DMS79 treated with DMSO at 0.1 percent for 48 hours (cell line): Measurements from ENCODE around the gene CAPN14.

Experiments used
- DNase-seq: peaks from one replicate; lab custom pipeline; 2025; lab: John Stamatoyannopoulos, UW

CAPN14 gene, protein sequence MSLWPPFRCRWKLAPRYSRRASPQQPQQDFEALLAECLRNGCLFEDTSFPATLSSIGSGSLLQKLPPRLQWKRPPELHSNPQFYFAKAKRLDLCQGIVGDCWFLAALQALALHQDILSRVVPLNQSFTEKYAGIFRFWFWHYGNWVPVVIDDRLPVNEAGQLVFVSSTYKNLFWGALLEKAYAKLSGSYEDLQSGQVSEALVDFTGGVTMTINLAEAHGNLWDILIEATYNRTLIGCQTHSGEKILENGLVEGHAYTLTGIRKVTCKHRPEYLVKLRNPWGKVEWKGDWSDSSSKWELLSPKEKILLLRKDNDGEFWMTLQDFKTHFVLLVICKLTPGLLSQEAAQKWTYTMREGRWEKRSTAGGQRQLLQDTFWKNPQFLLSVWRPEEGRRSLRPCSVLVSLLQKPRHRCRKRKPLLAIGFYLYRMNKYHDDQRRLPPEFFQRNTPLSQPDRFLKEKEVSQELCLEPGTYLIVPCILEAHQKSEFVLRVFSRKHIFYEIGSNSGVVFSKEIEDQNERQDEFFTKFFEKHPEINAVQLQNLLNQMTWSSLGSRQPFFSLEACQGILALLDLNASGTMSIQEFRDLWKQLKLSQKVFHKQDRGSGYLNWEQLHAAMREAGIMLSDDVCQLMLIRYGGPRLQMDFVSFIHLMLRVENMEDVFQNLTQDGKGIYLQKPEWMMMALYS

GRCh38 chr2:31217465-31218200 lies at the start of gene CAPN14:
TSS of gene CAPN14 (minus strand) at chr2:31217515. CDS start at chr2:31205447, 12,068 bp downstream.
- DNase-seq: no peak

GRCh38 chr2:31266804-31267203 lies 49.5 kb upstream of the CAPN14 start:
- no peak for DNase-seq

DNA sequence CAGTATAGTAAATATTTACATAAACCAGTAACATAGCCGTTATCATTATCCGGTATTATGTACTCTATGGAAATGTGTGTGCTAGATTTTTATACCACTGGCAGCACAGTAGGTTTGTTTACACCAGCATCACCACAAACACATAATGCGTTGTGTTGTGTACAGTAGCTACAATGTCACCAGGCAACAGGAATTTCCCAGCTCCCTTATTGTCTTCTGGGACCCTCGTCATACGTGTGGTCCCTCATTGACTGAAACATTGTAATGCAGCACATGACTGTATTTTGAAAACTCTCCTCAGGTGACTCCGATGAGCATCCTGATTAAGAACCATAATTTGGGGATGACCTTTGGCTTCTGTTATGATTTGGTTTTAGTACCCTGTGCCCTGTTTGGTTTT lies 47.9 kb upstream of the CAPN14 start:
- no peak for DNase-seq

DNA sequence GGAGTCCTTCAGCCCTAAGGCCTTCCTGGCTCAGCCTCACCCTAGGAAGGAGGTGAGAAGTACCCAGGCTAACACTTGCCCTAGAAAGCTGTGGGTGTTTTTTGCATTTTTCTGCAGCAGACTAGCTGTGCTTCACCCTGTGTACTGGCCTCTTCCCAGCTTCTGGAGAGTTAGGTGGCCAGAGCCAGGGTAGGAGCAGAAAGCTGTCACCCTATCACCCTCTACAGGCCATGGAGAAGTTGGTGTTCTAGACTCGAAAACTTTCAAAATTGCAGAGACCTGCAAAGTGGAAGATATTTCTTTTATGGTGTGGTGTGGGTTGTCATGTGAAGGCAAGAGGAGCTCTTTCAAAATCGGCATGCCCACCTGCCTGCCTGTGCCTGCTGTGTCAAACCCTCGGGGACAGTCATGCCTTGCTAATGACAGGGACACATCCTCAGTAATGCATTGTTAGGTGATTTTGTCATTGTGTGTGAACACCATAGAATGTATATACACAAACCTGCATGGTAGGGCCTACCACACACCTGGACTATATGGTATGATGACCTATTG lies 46.4 kb upstream of the CAPN14 start:
- no peak for DNase-seq

DNA sequence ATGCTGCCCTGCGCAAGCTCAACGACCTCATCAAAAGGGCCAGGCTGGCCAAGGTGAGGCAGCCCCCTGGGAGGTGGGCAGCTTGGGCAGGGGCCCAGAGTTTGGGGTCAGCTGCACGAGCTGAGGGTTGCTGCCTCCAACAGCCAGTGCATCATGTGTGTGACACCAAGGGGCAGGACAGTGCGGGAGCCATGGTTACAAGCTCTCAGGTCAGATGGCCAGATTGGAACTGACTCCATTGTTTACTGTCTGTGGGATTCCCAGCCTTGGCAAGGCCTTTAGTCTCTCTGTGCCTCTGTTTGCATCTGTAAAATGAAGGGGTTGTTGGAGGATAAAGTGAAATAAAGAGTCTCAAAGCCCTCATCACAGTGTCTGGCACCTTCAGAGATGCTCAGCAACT lies 43.6 kb upstream of the CAPN14 start:
- no peak for DNase-seq

DNA sequence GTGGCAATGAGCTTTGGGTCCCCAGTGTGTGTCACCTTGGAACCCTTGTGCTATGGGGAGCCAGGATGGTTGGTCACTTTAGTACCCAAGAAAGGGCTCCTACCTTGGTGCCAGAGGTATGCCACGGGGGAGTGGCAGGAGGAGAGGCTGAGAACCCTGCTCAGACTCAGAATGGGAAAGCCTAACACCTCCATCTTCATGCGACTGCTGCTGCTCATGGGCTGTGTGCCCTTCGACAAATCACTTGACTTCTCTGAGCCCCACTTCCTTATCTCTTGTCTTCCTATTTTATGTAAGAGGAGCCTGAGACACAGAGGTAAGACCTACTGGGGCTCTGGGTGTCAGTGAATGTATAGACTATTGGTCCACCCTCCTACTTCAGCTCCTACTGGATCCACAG lies 41.8 kb upstream of the CAPN14 start:
- DNase-seq: no peak

DNA sequence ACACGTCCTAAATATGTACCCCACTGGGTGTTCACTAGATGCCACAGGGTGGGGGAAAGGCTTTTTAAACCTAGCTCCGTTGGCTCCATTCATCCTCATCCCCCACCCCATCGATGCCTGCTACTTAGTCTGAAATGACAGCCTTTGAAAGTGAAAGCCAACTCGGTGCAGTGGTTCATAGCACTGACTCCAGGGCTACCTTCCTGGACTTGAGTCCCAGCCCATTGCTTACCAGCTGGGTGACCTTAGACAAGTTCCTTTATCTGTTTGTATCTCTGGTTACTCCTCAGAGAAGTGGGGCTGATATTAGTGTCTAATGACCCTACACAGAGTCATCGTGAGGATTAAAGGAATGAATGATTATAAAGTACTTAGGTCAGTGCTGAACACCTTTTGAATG lies 41.0 kb upstream of the CAPN14 start:
- DNase-seq: no peak

GRCh38 chr2:31256611-31257382 lies 39.5 kb upstream of the CAPN14 start:
- DNase-seq: no peak

DNA sequence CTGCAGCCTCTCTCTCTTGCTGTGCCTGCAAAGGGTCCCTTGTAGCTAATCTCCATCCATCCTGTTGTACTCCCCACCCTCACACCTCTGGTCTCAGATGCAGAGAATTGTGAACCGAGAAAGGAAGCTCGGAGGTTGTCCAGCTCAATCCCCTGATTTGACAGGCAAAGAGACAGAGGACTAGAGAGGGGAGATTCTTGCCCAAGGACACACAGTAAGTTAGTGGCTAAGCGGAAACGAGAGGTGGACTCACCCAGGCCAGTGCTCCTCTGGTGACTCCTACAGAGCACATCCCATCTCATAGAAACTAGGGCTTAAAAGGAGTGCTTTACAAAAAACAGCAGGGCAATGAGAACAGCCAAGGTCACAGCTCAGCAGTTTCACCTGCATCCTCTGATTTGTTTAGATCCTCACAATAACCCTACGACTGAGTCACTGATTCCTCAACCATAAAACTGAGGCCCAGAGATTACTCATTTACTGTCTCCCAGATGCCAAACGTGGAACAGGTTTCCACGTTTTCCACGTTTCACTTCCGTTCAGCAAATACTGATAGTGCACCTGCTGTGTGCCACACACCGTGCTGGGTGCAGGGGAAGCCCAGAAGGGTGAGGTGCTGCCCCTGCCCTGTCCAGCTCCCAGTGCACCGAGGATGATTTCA lies 38.7 kb upstream of the CAPN14 start:
- DNase-seq: no peak

DNA sequence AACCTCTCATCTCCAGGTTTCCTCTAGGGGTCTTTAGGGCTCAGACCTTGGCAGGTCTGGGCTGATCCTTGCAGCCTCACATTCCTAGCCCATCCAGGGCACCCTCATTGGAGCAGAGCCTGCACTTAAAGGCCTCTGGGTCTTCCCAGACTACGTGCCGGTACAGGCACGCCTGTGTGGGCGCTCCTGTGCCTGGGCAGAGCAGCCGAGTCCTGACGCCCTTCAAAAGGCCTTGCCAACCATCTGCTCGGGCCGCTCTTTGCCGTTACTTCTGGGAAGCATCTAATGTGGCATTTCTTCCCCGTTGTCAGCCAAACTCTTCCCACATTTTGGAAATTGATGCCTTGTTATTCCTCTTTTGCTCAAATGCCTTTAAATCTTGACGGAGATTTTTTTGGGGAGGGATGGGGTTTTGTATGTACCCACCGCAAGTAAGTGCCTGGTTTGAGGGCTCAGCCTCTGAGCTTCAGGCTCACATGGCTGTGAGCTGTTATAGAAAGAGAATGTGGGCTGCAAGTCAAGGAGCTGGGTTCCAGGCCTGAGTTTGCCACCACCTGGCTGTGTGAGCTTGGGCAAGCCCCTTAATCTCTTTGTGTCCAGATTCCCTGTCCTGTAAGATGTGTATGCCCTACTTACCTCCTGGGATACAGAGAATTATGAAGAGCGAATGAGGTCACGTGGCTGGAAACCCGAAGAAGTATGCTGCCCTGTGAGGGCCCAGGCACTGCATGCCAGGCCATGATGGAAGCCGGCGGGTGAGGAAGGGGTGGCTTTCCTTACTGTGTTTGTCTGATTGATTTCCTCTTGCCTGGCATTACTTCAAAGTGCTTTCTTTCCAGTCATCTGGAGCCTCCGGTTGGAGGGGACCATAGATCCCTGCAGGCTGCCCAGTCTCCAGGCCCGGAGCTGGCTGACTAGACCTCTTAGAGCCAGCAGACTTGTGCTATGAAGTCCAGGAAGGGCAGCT lies 37.2 kb upstream of the CAPN14 start:
- no peak for DNase-seq

- DNase-seq: no peak
Measured at GRCh38 chr2:31253356-31254131, 36.2 kb upstream of the CAPN14 start.

GRCh38 chr2:31251851-31252250 lies 34.5 kb upstream of the CAPN14 start:
- DNase-seq: no peak

DNA sequence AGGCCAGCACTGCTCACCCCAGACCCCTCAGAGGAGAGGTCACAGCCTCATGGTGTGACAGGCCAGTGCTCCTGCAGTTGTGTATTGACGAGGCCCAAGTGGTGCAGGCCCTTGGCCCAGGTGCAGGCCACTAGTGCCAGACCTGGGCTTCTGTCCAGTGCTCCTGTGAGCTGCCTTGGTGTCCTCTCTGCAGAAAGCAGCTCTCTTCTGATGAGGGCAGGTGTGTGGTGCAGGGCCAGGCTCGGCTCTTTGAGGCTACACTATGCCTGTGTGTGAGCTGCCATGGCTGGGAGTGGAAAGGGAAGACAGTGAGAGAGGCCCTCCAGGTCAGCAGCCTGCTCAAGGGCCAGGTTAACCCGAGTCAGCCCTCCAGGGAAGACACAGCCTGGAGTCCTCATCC lies 33.7 kb upstream of the CAPN14 start:
- no peak for DNase-seq

DNA sequence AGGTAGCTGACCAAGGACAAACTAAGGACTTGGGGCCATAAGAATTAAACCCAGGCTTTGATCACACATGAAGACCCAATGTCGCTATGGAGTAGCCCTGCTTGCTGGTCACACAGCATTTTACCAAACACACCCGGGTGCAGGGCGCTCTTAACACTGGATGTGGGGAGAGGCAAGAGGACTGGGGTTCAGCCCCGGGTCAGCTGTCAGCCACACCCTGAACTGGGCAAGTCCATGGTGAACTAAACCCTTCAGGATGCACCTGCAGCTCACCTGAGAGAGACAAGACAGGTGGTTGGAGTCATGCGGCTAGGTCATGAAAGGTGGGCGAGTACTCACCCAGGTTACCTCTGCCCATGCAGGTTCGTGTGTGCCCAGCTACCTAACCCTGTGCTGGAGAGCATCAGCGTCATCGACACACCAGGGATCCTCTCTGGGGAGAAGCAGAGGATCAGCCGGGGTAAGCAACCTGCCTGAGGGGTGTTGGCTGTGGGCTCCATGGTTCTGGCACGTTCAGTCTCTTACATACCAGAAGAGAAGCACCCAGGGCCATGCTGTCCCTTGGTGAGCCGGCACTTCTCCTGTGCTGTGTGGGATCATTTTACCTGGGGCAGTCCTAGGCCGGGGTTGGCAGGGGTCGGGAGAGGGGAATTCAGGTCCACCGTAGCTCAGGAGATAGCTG lies 31.8 kb upstream of the CAPN14 start:
- no peak for DNase-seq

DNA sequence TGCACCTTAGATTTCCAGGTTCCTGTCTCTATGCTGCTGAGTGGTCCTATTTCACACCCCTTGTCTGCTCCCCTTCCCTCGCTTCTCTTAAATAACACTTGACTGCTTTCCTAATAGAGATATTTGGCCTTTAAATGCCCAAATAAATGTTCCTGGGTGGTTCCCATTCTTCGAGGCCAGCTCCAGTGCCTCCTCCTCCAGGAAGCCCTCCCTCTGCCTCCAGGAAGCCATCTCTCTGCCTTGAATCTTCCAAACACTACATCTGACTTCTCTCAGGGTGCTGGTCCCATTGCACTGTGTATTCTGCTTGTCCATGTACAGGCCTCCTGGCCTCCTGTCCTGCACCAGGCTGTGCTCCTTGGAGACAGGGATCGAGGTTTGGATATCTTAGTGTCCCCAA lies 30.8 kb upstream of the CAPN14 start:
- no peak for DNase-seq

DNA sequence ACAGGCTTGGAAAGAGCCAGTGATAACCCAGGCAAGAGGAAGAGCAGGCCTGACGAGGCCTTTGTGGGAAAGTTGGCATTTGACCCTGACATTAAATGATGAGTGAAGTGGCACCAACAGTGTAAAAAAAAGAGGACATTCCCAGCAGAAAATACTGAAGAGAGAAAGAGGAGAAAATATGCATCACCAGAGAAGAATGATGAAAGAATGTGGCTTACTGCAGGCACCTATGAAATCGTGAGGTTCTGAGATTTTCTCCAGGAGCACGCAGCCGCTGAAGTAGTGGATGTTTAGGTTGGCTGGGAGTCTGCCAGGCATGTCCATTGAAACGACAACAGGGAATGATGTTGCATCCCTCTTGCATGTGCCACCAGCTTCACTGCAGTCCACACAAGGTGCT lies 30.4 kb upstream of the CAPN14 start:
- no peak for DNase-seq

GRCh38 chr2:31246184-31246852 lies 29.0 kb upstream of the CAPN14 start:
- no peak for DNase-seq

GRCh38 chr2:31244101-31244500 lies 26.8 kb upstream of the CAPN14 start:
- DNase-seq: no peak
